Parathyroid adenoma (tissue), 2 donors: ENCODE data around the gene CSPG4.
A peak's percentile ranks its signal among the peaks of the same experiment; 100 is the strongest.

Experiments
- H2AFZ ChIP-seq: fragments of 300-600 bp; sonication (generic); one replicate; pipeline ENCODE4 v1.7.0; 2017; ENCODE audit warnings: antibody characterized with exemption, mild to moderate bottlenecking
- H3K27ac ChIP-seq: fragments of 300-600 bp; sonication (generic); one replicate; pipeline ENCODE4 v1.7.0; 2017
- H3K27me3 ChIP-seq: fragments of 300-600 bp; sonication (generic); one replicate; pipeline ENCODE4 v1.7.0; 2017; ENCODE audit warnings: low read length; ENCODE audit not compliant: control insufficient read depth, insufficient read depth
- H3K36me3 ChIP-seq: fragments of 300-600 bp; sonication (generic); one replicate; pipeline ENCODE4 v1.7.0; 2017; ENCODE audit warnings: low read length; ENCODE audit not compliant: control insufficient read depth, insufficient read depth
- H3K4me1 ChIP-seq: fragments of 300-600 bp; sonication (generic); one replicate; pipeline ENCODE4 v1.7.0; 2017; ENCODE audit warnings: control low read depth
- H3K4me2 ChIP-seq: fragments of 300-600 bp; sonication (generic); one replicate; pipeline ENCODE4 v1.7.0; 2017; ENCODE audit warnings: low read length
- H3K4me3 ChIP-seq: fragments of 300-600 bp; sonication (generic); one replicate; pipeline ENCODE4 v1.7.0; 2017; ENCODE audit warnings: low read depth, low read length
- H3K79me2 ChIP-seq: fragments of 300-600 bp; sonication (generic); one replicate; pipeline ENCODE4 v1.7.0; 2017; ENCODE audit warnings: control low read depth
- H3K9ac ChIP-seq: fragments of 300-600 bp; sonication (generic); one replicate; pipeline ENCODE4 v1.7.0; 2017; ENCODE audit warnings: mild to moderate bottlenecking
- H3K9me3 ChIP-seq: fragments of 300-600 bp; sonication (generic); one replicate; pipeline ENCODE4 v1.7.0; 2017; ENCODE audit warnings: low read length; ENCODE audit not compliant: control insufficient read depth
- TF ChIP-seq, protein P1 (sequence below): fragments of 300-600 bp; sonication (generic); IDR thresholded peaks from one replicate; pipeline ENCODE4 v1.7.0; 2017; ENCODE audit warnings: antibody characterized with exemption, mild to moderate bottlenecking
- donor health status: primary hyperparathyroidism.

Gene CSPG4

GRCh38 chr15:75727851-75728715, 15.4 kb upstream of the CSPG4 start:
- no peaks in the 10 kb centered on the region for H3K9me3 ChIP-seq
- H3K79me2 ChIP-seq = no peaks in the 10 kb centered on the region
- H3K27me3 ChIP-seq = no peaks in the 10 kb centered on the region
- no peak overlapping the region for H2AFZ ChIP-seq
- no peak overlapping the region for H3K9ac ChIP-seq
- TF ChIP-seq, protein P1, sequence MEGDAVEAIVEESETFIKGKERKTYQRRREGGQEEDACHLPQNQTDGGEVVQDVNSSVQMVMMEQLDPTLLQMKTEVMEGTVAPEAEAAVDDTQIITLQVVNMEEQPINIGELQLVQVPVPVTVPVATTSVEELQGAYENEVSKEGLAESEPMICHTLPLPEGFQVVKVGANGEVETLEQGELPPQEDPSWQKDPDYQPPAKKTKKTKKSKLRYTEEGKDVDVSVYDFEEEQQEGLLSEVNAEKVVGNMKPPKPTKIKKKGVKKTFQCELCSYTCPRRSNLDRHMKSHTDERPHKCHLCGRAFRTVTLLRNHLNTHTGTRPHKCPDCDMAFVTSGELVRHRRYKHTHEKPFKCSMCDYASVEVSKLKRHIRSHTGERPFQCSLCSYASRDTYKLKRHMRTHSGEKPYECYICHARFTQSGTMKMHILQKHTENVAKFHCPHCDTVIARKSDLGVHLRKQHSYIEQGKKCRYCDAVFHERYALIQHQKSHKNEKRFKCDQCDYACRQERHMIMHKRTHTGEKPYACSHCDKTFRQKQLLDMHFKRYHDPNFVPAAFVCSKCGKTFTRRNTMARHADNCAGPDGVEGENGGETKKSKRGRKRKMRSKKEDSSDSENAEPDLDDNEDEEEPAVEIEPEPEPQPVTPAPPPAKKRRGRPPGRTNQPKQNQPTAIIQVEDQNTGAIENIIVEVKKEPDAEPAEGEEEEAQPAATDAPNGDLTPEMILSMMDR = peak; percentile 50
- H3K36me3 ChIP-seq = no peaks in the 10 kb centered on the region
- H3K4me2 ChIP-seq = no peak overlapping the region
- H3K4me1 ChIP-seq = no peaks in the 10 kb centered on the region
- H3K27ac ChIP-seq = no peak overlapping the region
- H3K4me3 ChIP-seq = no peak overlapping the region

DNA sequence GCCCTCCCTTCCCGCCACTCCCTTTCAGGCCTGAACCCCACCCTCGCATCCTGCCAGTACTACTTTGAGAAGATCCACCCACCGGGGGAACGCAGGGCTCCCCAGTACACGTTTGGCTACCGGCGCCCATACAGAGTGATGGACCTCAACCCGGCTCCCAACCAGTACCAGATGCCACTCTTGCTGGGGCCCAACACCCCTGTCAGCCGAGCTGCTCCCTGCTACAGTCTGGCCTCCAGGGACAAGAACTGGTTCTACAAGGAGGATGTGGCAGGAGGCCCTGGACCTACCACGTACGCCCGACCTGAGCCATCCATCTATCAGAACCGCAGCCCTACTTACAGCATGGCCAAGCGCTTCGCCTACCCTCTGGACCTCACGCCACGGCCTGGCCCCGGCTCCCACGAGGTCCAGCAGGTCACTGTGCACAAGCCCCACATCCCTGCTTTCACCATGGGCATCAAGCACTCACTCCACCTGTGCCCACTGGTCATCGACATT, 14.4 kb upstream of the CSPG4 start:
- no peak overlapping the region for H2AFZ ChIP-seq
- no peak overlapping the region for H3K9ac ChIP-seq
- H3K4me2 ChIP-seq = no peak overlapping the region
- TF ChIP-seq, protein P1 = no peak
- H3K4me1 ChIP-seq = no peaks in the 10 kb centered on the region
- H3K9me3 ChIP-seq = no peaks in the 10 kb centered on the region
- no peaks in the 10 kb centered on the region for H3K79me2 ChIP-seq
- H3K36me3 ChIP-seq = no peaks in the 10 kb centered on the region
- no peak overlapping the region for H3K4me3 ChIP-seq
- H3K27me3 ChIP-seq = no peaks in the 10 kb centered on the region
- H3K27ac ChIP-seq = no peak overlapping the region

DNA sequence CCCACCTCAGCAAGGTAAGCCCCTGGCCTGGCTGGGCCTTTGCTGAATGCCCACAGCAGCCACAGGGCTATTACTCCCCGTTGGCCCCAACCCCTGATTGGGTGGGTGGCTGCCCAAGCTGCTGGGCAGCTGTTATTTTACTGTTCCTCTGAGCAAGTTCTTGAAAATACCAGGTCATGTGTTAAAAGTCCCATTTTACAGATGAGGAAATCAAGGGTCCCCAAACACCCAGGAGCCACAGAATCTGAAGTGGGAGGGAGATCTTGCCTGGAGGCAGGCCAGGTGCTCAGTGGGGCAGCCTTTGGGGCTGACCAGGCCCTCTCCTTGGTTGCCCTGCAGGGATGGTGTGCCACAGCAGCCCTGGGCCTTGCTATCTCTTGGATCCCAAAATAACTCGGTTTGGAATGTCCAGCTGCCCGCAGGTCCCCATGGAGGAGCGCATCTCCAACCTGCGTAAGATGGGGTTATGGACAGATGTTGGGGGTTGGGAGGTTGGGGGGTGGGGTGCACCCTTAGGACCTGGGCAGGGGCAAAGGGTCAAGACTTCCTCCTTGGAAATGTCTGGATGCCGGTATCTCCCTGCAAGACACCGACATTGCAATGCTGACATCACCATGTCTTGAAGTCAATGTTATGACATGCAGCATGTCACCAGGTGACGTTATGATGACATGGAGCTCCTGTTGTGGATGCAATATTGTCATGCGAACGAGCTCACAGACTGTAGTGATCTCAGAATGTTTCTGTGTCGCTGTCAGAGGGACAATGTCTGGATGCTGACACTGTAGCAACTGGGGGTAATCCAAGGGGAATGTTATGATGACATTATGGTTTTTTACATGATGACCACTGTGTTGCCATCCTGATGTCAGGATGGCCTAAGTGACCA, 13.3 kb upstream of the CSPG4 start:
- no peak overlapping the region for H3K27ac ChIP-seq

GRCh38 chr15:75725006-75725718, 12.5 kb upstream of the CSPG4 start:
- H2AFZ ChIP-seq = no peak overlapping the region
- no peak overlapping the region for H3K4me3 ChIP-seq
- H3K9me3 ChIP-seq = no peaks in the 10 kb centered on the region
- H3K36me3 ChIP-seq = no peaks in the 10 kb centered on the region
- no peak overlapping the region for H3K4me2 ChIP-seq
- H3K4me1 ChIP-seq = no peaks in the 10 kb centered on the region
- no peak overlapping the region for H3K27ac ChIP-seq
- H3K79me2 ChIP-seq = no peaks in the 10 kb centered on the region
- H3K9ac ChIP-seq = no peak overlapping the region
- TF ChIP-seq, protein P1 = no peak
- no peaks in the 10 kb centered on the region for H3K27me3 ChIP-seq

More for the DNA sequence above, 13.3 kb upstream of the CSPG4 start:
- Histone ChIP-seq H3K4me2 (no peak overlapping the region), H3K4me3 (no peak overlapping the region), H3K9ac (no peak overlapping the region), H3K79me2 (no peaks in the 10 kb centered on the region), H3K36me3 (no peaks in the 10 kb centered on the region), H3K9me3 (no peaks in the 10 kb centered on the region), H3K27me3 (no peaks in the 10 kb centered on the region), H2AFZ (no peak overlapping the region), H3K4me1 (no peaks in the 10 kb centered on the region)
- TF ChIP-seq, protein P1 = no peak
